ENCODE results near the gene FRMD1. TPM values are rescaled to one million over a fixed set of nuclear protein-coding genes. Genes with fewer than 3 reads are reported as not detected.

FRMD1 gene
- total RNA-seq, 1 experiment from 2014 or later: not detected

DNA sequence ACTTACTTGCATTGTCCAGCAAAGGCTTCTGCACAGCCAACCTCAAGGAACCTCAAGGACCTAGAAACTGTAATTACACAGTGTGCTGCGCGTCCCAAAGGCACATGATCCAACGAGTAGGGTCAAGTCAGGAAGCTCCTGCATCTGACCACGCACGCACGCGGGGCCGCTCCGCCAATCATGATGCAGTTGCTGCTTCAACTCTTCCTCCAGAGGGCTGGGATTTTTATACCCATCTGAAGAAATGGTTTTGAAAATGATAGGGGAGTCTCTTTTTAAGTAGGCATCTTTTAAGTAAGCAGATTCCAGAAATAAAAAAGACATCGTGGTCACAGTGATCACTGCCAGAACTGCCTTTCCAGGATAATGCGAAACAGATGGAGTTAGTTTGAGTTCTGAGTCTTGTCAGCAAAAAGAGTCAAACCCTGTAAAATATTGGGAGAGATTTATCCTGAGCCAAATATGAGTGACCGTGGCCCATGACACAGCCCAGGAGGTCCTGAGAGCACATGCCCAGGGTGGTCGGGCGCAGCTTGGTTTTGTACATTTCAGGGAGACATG, 47.5 kb downstream of the FRMD1 start:
- Histone ChIP-seq H4K20me1 (ENCODE audit: insufficient read depth) (no peaks in the 10 kb centered on the region), H3F3A (ENCODE audit: insufficient read depth, low read depth) (0 out of 2 replicates have a peak, but pooled peaks cover 4% of the 10 kb centered on the region), H3K27ac (no peak overlapping the region), H3K9me3 (ENCODE audit: insufficient read depth, low read depth) (no peaks in the 10 kb centered on the region), H3K4me1 (replicated peaks; ENCODE audit: insufficient read depth) (peaks cover 10% of the 10 kb centered on the region; the same call in 1 of the 2 replicates), H3K9me2 (ENCODE audit: insufficient read depth) (no peaks in the 10 kb centered on the region), H3K4me2 (no peak overlapping the region), H3K79me2 (ENCODE audit: low read depth) (no peaks in the 10 kb centered on the region), H3K36me3 (ENCODE audit: low read depth) (no peaks in the 10 kb centered on the region), H3K4me3 (no peak overlapping the region), H2AFZ (no peak overlapping the region), H3K27me3 (ENCODE audit: insufficient read depth, low read depth) (peaks cover under 1% of the 10 kb centered on the region; the same call in 1 of the 2 replicates)
- DNase-seq: no peak
- POLR2A ChIA-PET (ENCODE audit: unreplicated experiment): no interaction called here
- CTCF ChIA-PET: no interaction called here
- TF ChIP-seq EZH2 (IDR thresholded peaks at IDR 0.05; ENCODE audit: low read depth): no peak
- TF ChIP-seq, protein P1, sequence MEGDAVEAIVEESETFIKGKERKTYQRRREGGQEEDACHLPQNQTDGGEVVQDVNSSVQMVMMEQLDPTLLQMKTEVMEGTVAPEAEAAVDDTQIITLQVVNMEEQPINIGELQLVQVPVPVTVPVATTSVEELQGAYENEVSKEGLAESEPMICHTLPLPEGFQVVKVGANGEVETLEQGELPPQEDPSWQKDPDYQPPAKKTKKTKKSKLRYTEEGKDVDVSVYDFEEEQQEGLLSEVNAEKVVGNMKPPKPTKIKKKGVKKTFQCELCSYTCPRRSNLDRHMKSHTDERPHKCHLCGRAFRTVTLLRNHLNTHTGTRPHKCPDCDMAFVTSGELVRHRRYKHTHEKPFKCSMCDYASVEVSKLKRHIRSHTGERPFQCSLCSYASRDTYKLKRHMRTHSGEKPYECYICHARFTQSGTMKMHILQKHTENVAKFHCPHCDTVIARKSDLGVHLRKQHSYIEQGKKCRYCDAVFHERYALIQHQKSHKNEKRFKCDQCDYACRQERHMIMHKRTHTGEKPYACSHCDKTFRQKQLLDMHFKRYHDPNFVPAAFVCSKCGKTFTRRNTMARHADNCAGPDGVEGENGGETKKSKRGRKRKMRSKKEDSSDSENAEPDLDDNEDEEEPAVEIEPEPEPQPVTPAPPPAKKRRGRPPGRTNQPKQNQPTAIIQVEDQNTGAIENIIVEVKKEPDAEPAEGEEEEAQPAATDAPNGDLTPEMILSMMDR (conservative IDR thresholded peaks at IDR 0.05): no peak
- BruUV-seq (replicated peaks): no TSS peak
- intact Hi-C loops (cut with micrococcal nuclease; ENCODE audit: unreplicated experiment): no loop called here

DNA sequence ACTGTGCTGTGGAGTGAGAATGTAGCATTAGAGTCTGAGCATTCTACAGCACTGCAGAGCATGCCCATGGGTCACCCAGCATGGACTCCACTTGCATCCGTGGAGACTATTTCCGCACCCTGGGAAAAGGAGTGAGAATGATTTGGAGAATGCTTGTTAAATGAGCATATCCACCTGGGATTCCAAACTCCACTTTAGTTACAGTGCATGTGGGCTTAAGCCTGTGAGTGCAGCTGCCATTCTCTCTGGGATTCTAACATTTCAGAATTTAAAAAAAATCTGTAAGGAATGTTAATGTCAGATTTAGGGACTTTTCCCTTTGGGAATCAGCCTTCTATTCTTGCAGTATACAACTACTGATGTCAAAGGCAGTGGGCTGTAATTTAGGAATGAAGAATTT, 48.1 kb downstream of the FRMD1 start:
- Histone ChIP-seq H3K4me2 (no peak overlapping the region), H3K9me3 (ENCODE audit: insufficient read depth, low read depth) (no peaks in the 10 kb centered on the region), H3F3A (ENCODE audit: insufficient read depth, low read depth) (0 out of 2 replicates have a peak, but pooled peaks cover 4% of the 10 kb centered on the region), H3K4me1 (replicated peaks; ENCODE audit: insufficient read depth) (peaks cover 4% of the 10 kb centered on the region; the same call in 1 of the 2 replicates), H2AFZ (no peak overlapping the region), H4K20me1 (ENCODE audit: insufficient read depth) (no peaks in the 10 kb centered on the region), H3K36me3 (ENCODE audit: low read depth) (no peaks in the 10 kb centered on the region), H3K9me2 (ENCODE audit: insufficient read depth) (no peaks in the 10 kb centered on the region), H3K27me3 (ENCODE audit: insufficient read depth, low read depth) (no peaks in the 10 kb centered on the region; the same call in 1 of the 2 replicates), H3K4me3 (no peak overlapping the region), H3K79me2 (ENCODE audit: low read depth) (no peaks in the 10 kb centered on the region), H3K27ac (no peak overlapping the region)
- BruUV-seq (replicated peaks): no TSS peak
- POLR2A ChIA-PET (ENCODE audit: unreplicated experiment): no interaction called here
- DNase-seq: no peak
- CTCF ChIA-PET: interaction anchor here (0.6 kb wide), 1 partner anchor 64 kb away, joined by 4 read pairs; no protein-coding TSS in a partner anchor
- TF ChIP-seq EZH2 (IDR thresholded peaks at IDR 0.05; ENCODE audit: low read depth): no peak
- TF ChIP-seq, protein P1 (conservative IDR thresholded peaks at IDR 0.05): no peak
- intact Hi-C loops (cut with micrococcal nuclease; ENCODE audit: unreplicated experiment): no loop called here

DNA sequence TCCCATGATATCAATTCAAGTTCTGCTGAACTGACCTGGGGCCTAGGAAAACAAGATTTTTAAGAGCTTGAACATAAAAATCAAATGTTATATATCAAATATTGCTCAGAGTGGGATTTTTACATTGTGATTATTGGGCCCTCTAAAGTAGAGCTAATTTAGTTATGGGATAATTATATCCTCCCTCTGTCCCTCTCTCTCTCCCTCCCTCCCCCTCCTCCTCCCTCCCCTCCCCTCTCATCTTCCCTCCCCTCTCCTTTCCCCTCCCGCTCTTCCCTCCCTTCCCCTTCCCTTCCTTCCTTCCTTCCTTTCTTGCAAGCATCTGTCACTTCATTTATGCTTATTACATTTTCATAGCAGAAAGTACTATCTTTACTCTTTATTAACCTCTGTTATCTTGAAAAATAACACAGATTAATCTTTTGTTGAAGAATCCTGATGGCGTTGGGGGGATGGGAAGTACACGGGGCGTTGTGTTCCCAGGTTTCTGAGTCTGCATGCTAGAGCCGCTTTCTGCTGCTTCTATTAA, 48.7 kb downstream of the FRMD1 start:
- TF ChIP-seq, protein P1 (conservative IDR thresholded peaks at IDR 0.05): no peak
- no peak for TF ChIP-seq EZH2 (IDR thresholded peaks at IDR 0.05; ENCODE audit: low read depth)
- POLR2A ChIA-PET (ENCODE audit: unreplicated experiment): no interaction called here
- H3F3A ChIP-seq (ENCODE audit: insufficient read depth, low read depth): peaks cover under 1% of the 10 kb centered on the region; the same call in 1 of the 2 replicates
- H2AFZ ChIP-seq: no peak overlapping the region
- H3K9me3 ChIP-seq (ENCODE audit: insufficient read depth, low read depth): peaks cover 3% of the 10 kb centered on the region; the same call in 1 of the 2 replicates
- H3K9me2 ChIP-seq (ENCODE audit: insufficient read depth): no peaks in the 10 kb centered on the region
- H3K27me3 ChIP-seq (ENCODE audit: insufficient read depth, low read depth): no peaks in the 10 kb centered on the region; the same call in 1 of the 2 replicates
- no peak for DNase-seq
- no peak overlapping the region for H3K27ac ChIP-seq
- CTCF ChIA-PET: no interaction called here
- no peaks in the 10 kb centered on the region for H3K79me2 ChIP-seq (ENCODE audit: low read depth)
- H4K20me1 ChIP-seq (ENCODE audit: insufficient read depth): no peaks in the 10 kb centered on the region
- H3K4me1 ChIP-seq (replicated peaks; ENCODE audit: insufficient read depth): no peaks in the 10 kb centered on the region
- no TSS peak for BruUV-seq (replicated peaks)
- intact Hi-C loops (cut with micrococcal nuclease; ENCODE audit: unreplicated experiment): no loop called here
- H3K4me3 ChIP-seq: no peak overlapping the region
- no peak overlapping the region for H3K4me2 ChIP-seq
- no peaks in the 10 kb centered on the region for H3K36me3 ChIP-seq (ENCODE audit: low read depth)

Data from PC-9 (cell line).